ENCODE measurements around the gene PLIN4.
"Not testable (repeated sequence)": the region's sequence is repeated elsewhere in the genome, so short reads cannot be mapped to it uniquely, and the experiment has no call there.

PLIN4 gene

GRCh38 chr19:4518345-4519171 lies at the start of gene PLIN4:
PLIN4 (minus strand) TSS chr19:4518486; CDS start chr19:4518272, 214 bp downstream.
- Mint-ChIP-seq H3K36me3 (ENCODE audit: low read depth) (no peaks in the 10 kb centered on the region), H3K27me3 (peaks cover 4% of the 10 kb centered on the region), H3K4me1 (no peaks in the 10 kb centered on the region), H3K27ac (no peak within 1 kb of the TSS), H3K9me3 (no peaks in the 10 kb centered on the region), H3K4me3 (no peak within 1 kb of the TSS)
- ATAC-seq (no peak), DNase-seq (no peak)

GRCh38 chr19:4567584-4568071 lies 49.3 kb upstream of the PLIN4 start:
- H3K27me3 Mint-ChIP-seq, result peaks cover 6% of the 10 kb centered on the region
- H3K4me1 Mint-ChIP-seq, result no peaks in the 10 kb centered on the region
- peak; percentile 76 for DNase-seq
- no peak overlapping the region for H3K4me3 Mint-ChIP-seq
- no peaks in the 10 kb centered on the region for H3K9me3 Mint-ChIP-seq
- peak; percentile 72 for ATAC-seq
- no peaks in the 10 kb centered on the region for H3K36me3 Mint-ChIP-seq (ENCODE audit: low read depth)
- no peak overlapping the region for H3K27ac Mint-ChIP-seq

DNA sequence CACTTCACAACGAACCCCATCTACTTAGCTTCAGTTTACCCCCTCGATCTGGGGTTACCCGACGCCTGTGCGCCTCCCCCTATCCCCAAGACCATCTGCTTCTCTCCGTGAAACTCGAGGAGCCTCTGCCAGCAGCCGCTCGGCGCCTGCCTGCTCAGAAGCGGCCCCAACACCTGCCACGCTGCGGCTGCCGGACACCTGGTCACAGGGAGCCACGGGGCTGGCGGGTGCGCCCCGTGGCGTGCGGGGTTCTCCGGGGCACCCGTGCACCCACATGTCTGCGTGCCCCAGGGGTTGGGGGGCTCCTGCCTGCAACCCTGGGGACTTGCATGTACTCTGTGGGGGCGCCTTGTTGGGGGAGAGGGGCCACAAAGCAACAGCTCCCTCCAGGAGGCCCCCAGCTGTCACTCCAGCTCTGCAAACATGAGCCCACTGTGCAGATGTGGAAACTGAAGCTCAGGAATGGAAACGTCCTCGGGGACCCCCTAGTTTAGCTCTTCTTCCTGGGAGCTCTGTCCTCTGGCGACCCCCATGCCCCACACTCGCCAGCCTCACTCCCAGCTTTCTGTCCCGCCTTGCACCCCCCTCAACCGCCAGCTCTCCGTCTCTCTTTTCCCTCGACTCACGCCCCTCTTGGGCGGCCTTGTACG lies 48.2 kb upstream of the PLIN4 start:
- DNase-seq (no peak), ATAC-seq (no peak)
- Mint-ChIP-seq H3K27ac (no peak overlapping the region), H3K36me3 (ENCODE audit: low read depth) (no peaks in the 10 kb centered on the region), H3K27me3 (peaks cover 6% of the 10 kb centered on the region), H3K9me3 (no peaks in the 10 kb centered on the region), H3K4me1 (no peaks in the 10 kb centered on the region), H3K4me3 (no peak overlapping the region)

DNA sequence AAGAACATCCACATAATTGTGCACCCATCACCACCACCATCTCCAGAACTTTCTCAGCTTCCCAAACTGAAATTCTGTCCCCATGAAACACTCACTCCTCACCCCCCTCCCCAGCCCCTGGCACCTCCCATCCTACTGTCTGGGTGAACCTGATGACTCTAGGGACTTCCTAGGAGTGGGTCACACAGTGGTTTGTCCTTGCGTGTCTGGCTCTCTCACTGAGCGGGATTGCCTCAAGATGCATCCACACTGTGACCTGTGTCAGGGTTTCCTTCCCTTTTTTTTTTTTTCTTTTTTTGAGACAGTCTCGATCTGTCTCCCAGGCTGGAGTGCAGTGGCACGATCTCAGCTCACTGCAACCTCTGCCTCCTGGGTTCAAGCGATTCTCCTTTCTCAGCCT lies 45.3 kb upstream of the PLIN4 start:
- not testable (repeated sequence) for ATAC-seq, H3K4me1 Mint-ChIP-seq

GRCh38 chr19:4562085-4562484 lies 43.8 kb upstream of the PLIN4 start:
- DNase-seq; H3K4me1 Mint-ChIP-seq; H3K27ac Mint-ChIP-seq; H3K36me3 Mint-ChIP-seq (ENCODE audit: low read depth); H3K4me3 Mint-ChIP-seq; H3K9me3 Mint-ChIP-seq; H3K27me3 Mint-ChIP-seq: not testable (repeated sequence)
- peak; percentile 44 for ATAC-seq

More for the DNA sequence above, 45.3 kb upstream of the PLIN4 start:
- not testable (repeated sequence) for H3K36me3 Mint-ChIP-seq (ENCODE audit: low read depth); H3K9me3 Mint-ChIP-seq; H3K27ac Mint-ChIP-seq; H3K4me3 Mint-ChIP-seq; H3K27me3 Mint-ChIP-seq; DNase-seq

- Mint-ChIP-seq H3K27me3 (no peaks in the 10 kb centered on the region), H3K4me3 (no peak within 1 kb of the TSS), H3K4me1 (no peaks in the 10 kb centered on the region), H3K36me3 (ENCODE audit: low read depth) (no peaks in the 10 kb centered on the region), H3K9me3 (no peaks in the 10 kb centered on the region), H3K27ac (no peak within 1 kb of the TSS)
- ATAC-seq (no peak), DNase-seq (no peak)
Measured at GRCh38 chr19:4559569-4559968, 41.3 kb upstream of the PLIN4 start, which contains the start of gene SEMA6B. SEMA6B (minus strand) TSS chr19:4559684; CDS start chr19:4558457, 1,227 bp downstream.

- Mint-ChIP-seq H3K4me1 (no peaks in the 10 kb centered on the region), H3K36me3 (ENCODE audit: low read depth) (no peaks in the 10 kb centered on the region), H3K27ac (no peak overlapping the region), H3K9me3 (no peaks in the 10 kb centered on the region), H3K27me3 (no peaks in the 10 kb centered on the region), H3K4me3 (no peak overlapping the region)
- no peak for ATAC-seq
- DNase-seq, result peak; percentile 52
Measured at GRCh38 chr19:4557971-4558941, 40.0 kb upstream of the PLIN4 start.

DNA sequence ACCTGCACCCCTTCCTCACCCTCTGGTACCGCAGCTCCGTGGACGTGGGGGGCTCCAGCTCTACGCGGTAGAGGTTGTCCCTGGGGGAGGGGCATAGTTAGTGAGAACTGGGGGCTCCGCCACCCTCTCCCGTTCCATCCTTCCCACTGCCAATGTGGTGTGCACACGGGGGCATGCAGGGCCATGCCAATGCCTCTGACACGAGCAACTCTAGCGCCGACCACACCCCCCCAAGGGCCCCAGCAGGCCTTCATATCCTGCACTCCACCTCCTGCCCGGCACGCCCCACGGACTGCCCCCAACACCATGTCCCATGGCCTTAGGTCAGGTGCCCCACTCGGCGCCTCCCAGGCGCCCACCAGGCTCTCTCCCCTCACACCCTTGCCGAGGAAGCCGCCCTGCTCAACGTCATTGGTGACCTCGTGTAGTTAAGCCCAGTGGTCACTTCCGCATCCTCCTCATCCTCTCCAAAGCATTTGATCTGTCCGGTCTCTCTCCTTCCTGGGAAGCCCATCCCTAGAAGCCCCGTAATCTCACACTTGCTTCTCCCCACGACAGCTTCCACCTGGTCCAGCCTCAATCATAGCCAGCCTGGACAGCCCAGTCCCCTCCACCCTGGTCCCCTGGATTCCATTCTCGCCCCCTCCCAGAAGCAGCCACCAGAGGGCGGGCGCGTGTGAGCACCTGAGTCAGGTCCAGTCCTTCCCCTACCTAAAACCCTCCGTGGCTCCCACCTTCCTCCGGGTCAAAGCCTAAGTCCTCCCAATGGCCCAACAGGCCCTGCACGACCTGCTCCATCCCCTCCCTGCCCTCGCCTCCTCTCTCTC lies 39.1 kb upstream of the PLIN4 start:
- DNase-seq (peak; percentile 49), ATAC-seq (peak; percentile 35)
- Mint-ChIP-seq H3K27ac (no peak overlapping the region), H3K4me3 (no peak overlapping the region), H3K9me3 (no peaks in the 10 kb centered on the region), H3K36me3 (ENCODE audit: low read depth) (no peaks in the 10 kb centered on the region), H3K27me3 (no peaks in the 10 kb centered on the region), H3K4me1 (no peaks in the 10 kb centered on the region)

- ATAC-seq, result no peak
- Mint-ChIP-seq H3K27ac (no peak overlapping the region), H3K27me3 (no peaks in the 10 kb centered on the region), H3K4me3 (no peak overlapping the region), H3K9me3 (no peaks in the 10 kb centered on the region), H3K36me3 (ENCODE audit: low read depth) (no peaks in the 10 kb centered on the region), H3K4me1 (no peaks in the 10 kb centered on the region)
- peak; percentile 50 for DNase-seq
Measured at GRCh38 chr19:4556597-4557127, 38.4 kb upstream of the PLIN4 start.

GRCh38 chr19:4555657-4556561 lies 37.6 kb upstream of the PLIN4 start:
- ATAC-seq, result no peak
- H3K9me3 Mint-ChIP-seq, result no peaks in the 10 kb centered on the region
- no peak for DNase-seq
- no peak overlapping the region for H3K27ac Mint-ChIP-seq
- no peaks in the 10 kb centered on the region for H3K27me3 Mint-ChIP-seq
- no peak overlapping the region for H3K4me3 Mint-ChIP-seq
- no peaks in the 10 kb centered on the region for H3K4me1 Mint-ChIP-seq
- no peaks in the 10 kb centered on the region for H3K36me3 Mint-ChIP-seq (ENCODE audit: low read depth)

DNA sequence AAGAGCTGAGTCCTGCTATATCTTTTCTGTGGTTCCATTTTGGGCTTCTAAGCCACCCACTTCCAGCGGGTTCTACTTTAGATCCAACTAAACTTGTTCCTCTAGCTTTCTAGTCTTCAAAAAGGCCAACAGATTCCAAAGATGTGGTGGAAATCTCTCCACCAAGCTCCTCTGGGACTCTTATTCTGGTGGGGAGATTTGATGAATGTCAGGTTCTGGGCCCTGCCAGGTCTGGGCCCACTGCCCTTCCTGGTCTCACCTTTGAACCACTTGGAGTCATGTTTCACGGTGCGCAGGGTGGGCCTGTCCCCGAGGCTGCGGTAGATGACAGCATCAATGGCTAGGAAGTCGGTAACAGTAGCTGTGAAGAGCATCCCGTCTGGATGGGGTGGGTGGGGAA lies 36.4 kb upstream of the PLIN4 start:
- DNase-seq, result no peak
- Mint-ChIP-seq H3K27ac (no peak overlapping the region), H3K27me3 (no peaks in the 10 kb centered on the region), H3K4me1 (no peaks in the 10 kb centered on the region), H3K36me3 (ENCODE audit: low read depth) (no peaks in the 10 kb centered on the region), H3K4me3 (no peak overlapping the region), H3K9me3 (no peaks in the 10 kb centered on the region)
- no peak for ATAC-seq

DNA sequence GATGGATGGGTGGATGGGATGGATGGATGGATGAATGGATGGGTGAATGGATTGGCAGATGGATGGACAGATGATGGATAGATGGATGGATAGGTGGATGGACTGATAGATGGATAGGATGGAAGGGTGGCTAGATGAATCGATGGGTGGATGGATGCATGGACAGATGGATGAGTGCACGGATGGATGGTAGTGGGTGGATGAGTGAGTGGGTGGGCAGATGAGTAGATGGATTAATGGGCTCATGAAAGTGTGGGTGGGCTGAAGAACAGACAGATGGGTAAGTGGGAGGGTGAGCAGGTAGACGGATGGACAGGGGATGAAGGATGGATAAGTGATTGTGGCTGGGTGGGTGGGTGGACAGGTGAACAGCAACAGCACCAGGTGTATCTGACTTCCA lies 35.5 kb upstream of the PLIN4 start:
- Mint-ChIP-seq H3K36me3 (ENCODE audit: low read depth) (no peaks in the 10 kb centered on the region), H3K27ac (no peak overlapping the region), H3K9me3 (no peaks in the 10 kb centered on the region), H3K4me3 (no peak overlapping the region), H3K27me3 (peaks cover 3% of the 10 kb centered on the region), H3K4me1 (no peaks in the 10 kb centered on the region)
- ATAC-seq, result no peak
- no peak for DNase-seq
